Measurements from ENCODE around the gene CTIF. TPM values are rescaled to one million over a fixed set of nuclear protein-coding genes. Genes with fewer than 3 reads are reported as not detected.

CTIF gene
- total RNA-seq, 4 donors from 2014 or later, result 16.6 to 116 (median 34.5) TPM

DNA sequence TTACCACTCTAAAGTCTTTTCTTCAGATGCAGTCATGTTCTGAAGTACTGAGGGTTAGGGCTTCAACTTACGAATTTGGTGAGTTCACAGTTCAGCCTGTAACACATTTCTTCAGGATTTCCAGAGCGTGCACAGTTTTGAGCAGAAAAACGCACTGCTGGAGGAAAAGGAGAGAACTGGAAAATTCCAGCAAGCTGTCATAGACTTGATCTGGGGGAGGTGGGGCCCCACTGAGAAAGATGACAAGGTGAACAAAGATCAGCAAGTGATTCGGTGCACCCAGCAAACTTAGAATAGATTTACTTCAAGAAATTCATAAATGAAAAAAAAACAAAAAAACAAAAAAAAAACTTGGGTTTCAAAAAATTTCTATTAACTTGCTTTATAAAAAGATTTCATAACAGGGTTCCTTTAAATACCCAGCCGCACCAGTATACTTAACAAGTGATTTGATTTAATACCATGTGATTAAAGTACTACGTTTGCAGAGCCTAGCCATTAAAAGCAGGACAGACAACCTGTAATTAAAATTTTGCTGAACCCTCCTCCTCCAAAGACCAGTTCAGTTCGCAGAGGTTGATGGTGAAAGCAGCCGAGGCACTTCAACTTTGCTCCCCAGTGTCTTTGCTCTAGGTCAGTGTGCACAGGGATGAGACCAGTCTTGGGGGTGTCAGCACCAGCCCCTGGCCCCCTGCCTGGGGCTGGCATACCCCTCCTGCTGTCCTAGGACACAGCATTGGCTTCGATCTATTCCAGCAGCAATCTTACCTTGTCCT is 30.5 kb downstream of the CTIF start:
- no peak for TF ChIP-seq POLR2A (IDR thresholded peaks at IDR 0.05)
- TF ChIP-seq, protein P1, sequence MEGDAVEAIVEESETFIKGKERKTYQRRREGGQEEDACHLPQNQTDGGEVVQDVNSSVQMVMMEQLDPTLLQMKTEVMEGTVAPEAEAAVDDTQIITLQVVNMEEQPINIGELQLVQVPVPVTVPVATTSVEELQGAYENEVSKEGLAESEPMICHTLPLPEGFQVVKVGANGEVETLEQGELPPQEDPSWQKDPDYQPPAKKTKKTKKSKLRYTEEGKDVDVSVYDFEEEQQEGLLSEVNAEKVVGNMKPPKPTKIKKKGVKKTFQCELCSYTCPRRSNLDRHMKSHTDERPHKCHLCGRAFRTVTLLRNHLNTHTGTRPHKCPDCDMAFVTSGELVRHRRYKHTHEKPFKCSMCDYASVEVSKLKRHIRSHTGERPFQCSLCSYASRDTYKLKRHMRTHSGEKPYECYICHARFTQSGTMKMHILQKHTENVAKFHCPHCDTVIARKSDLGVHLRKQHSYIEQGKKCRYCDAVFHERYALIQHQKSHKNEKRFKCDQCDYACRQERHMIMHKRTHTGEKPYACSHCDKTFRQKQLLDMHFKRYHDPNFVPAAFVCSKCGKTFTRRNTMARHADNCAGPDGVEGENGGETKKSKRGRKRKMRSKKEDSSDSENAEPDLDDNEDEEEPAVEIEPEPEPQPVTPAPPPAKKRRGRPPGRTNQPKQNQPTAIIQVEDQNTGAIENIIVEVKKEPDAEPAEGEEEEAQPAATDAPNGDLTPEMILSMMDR (IDR thresholded peaks at IDR 0.05), result no peak
- no peaks in the 10 kb centered on the region for H3K27me3 ChIP-seq
- no peak overlapping the region for H3K4me3 ChIP-seq
- H3K27ac ChIP-seq, result no peak overlapping the region
- H3K9me3 ChIP-seq, result no peaks in the 10 kb centered on the region
- H3K4me1 ChIP-seq, result no peaks in the 10 kb centered on the region
- DNase-seq, result no peak
- H3K36me3 ChIP-seq, result no peaks in the 10 kb centered on the region

DNA sequence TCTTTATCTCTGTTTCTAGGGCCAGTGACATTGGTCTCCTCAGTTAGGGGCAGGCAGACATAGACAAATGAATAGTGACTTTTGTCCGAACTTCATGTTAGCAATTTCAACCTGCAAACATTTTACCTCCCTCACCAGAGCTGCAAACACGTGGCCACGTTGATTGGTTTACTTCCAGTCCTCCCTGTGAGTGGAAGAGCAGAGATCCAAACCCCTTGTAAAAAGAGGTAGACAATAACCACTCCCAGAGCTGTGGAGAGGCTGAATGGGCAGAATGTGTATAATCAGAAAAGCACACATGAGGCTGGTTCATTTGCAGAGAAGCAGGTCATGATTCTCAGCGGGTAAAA is 31.1 kb downstream of the CTIF start:
- H3K27me3 ChIP-seq, result no peaks in the 10 kb centered on the region
- DNase-seq, result no peak
- TF ChIP-seq POLR2A (IDR thresholded peaks at IDR 0.05), result no peak
- TF ChIP-seq, protein P1 (IDR thresholded peaks at IDR 0.05), result no peak
- no peaks in the 10 kb centered on the region for H3K4me1 ChIP-seq
- H3K27ac ChIP-seq, result no peak overlapping the region
- no peak overlapping the region for H3K4me3 ChIP-seq
- no peaks in the 10 kb centered on the region for H3K9me3 ChIP-seq
- no peaks in the 10 kb centered on the region for H3K36me3 ChIP-seq

DNA sequence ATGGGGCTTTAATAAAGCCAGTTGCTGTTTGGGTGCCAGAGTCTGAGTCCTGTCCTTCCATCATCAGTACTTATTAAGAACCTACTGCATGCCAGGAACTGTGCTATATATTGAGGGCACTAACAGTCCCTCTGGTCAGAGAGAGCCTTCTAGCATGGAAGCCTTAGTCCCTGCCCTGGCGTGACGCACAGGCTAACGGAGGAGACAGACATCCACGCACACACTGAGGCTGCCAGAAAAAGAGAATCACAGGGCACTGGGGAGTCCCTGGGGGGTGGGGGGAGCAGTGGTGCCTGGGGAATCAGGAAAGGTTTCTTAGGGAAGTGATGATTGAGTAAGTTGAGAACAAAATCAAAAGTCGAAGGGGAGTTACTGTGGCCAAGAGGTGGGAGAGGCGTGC is 31.5 kb downstream of the CTIF start:
- H3K36me3 ChIP-seq, result no peaks in the 10 kb centered on the region
- no peaks in the 10 kb centered on the region for H3K9me3 ChIP-seq
- TF ChIP-seq POLR2A (IDR thresholded peaks at IDR 0.05), result no peak
- TF ChIP-seq, protein P1 (IDR thresholded peaks at IDR 0.05), result no peak
- no peaks in the 10 kb centered on the region for H3K4me1 ChIP-seq
- H3K27ac ChIP-seq, result no peak overlapping the region
- H3K27me3 ChIP-seq, result no peaks in the 10 kb centered on the region
- DNase-seq, result no peak
- no peak overlapping the region for H3K4me3 ChIP-seq

GRCh38 chr18:48571639-48572384 is 33.0 kb downstream of the CTIF start:
- no peak overlapping the region for H3K4me3 ChIP-seq
- no peaks in the 10 kb centered on the region for H3K9me3 ChIP-seq
- H3K27ac ChIP-seq, result no peak overlapping the region
- DNase-seq, result no peak
- TF ChIP-seq POLR2A (IDR thresholded peaks at IDR 0.05), result no peak
- H3K27me3 ChIP-seq, result no peaks in the 10 kb centered on the region
- no peaks in the 10 kb centered on the region for H3K4me1 ChIP-seq
- H3K36me3 ChIP-seq, result no peaks in the 10 kb centered on the region

DNA sequence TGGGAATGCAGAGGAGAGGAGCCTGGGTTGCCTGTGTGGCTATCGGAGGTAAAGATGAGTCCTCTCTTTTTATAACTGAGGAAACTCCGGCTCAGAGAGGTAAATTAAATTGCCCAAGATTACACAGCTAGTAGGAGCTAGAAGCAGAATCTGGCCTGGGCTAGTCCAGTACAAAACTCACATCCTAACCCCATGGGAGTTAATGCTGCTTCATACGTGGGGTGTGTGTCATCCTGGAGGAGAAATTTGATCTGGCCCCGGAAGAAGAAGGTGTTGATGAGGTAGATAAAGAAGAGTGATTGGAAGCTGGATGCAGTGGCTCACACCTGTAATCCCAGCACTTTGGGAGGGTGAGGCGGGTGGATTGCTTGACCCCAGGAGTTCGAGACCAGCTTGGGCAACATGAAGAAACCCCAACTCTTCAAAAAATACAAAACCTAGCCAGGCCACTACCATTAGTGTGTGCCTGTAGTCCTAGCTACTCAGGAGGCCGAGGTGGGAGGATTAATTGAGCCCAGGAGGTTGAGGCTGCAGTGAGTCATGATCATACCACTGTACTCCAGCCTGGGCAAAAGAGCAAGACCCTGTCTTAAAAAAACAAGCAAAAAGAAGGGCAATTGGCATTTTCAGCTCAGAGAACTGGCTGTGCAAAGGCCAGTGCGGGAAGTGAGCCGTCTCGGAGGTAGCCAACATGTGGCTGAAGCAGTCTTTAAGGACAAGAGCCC is 33.7 kb downstream of the CTIF start:
- no peaks in the 10 kb centered on the region for H3K36me3 ChIP-seq
- H3K27ac ChIP-seq, result no peak overlapping the region
- H3K4me3 ChIP-seq, result no peak overlapping the region
- no peak for DNase-seq
- H3K9me3 ChIP-seq, result no peaks in the 10 kb centered on the region
- no peaks in the 10 kb centered on the region for H3K27me3 ChIP-seq
- TF ChIP-seq, protein P1 (IDR thresholded peaks at IDR 0.05), result no peak
- TF ChIP-seq POLR2A (IDR thresholded peaks at IDR 0.05), result no peak
- H3K4me1 ChIP-seq, result no peaks in the 10 kb centered on the region
